KMS-11 (cell line): ENCODE measurements around the gene SPNS1.
A peak's percentile ranks its signal among the peaks of the same experiment; 100 is the strongest.

Experiments used
- H2AFZ ChIP-seq: fragments of 200-600 bp; sonication (generic); 2 replicates; pipeline ENCODE4 v1.6.1; 2016; ENCODE audit warnings: antibody characterized with exemption, mixed run types, low read depth
- H3K27ac ChIP-seq: fragments of 200-600 bp; sonication (generic); 2 replicates; pipeline ENCODE4 v1.6.1; 2016; ENCODE audit warnings: mild to moderate bottlenecking, mixed run types
- H3K27me3 ChIP-seq: fragments of 200-600 bp; sonication (generic); 2 replicates; pipeline ENCODE4 v1.6.1; 2017; ENCODE audit warnings: mild to moderate bottlenecking, low read depth, mixed run types, moderate library complexity; ENCODE audit not compliant: insufficient read depth
- H3K36me3 ChIP-seq: fragments of 200-600 bp; sonication (generic); 2 replicates; pipeline ENCODE4 v1.6.1; 2017; ENCODE audit warnings: mild to moderate bottlenecking, mixed run types; ENCODE audit not compliant: insufficient read depth
- H3K4me1 ChIP-seq: fragments of 200-600 bp; sonication (generic); 2 replicates; pipeline ENCODE4 v1.6.1; 2016; ENCODE audit warnings: mild to moderate bottlenecking, low read depth, mixed run types; ENCODE audit not compliant: poor library complexity, severe bottlenecking
- H3K4me2 ChIP-seq: fragments of 200-600 bp; sonication (generic); 2 replicates; pipeline ENCODE4 v1.7.0; 2016; ENCODE audit warnings: mild to moderate bottlenecking, mixed run types
- H3K4me3 ChIP-seq: fragments of 200-600 bp; sonication (generic); IDR thresholded peaks from 2 replicates; pipeline ENCODE4 v1.6.1; 2017; ENCODE audit warnings: low read depth, low read length, mixed read lengths; ENCODE audit not compliant: insufficient read depth
- H3K79me2 ChIP-seq: fragments of 200-600 bp; sonication (generic); 2 replicates; pipeline ENCODE4 v1.6.1; 2016; ENCODE audit warnings: low read depth, mixed run types; ENCODE audit not compliant: insufficient read depth
- H3K9ac ChIP-seq: fragments of 200-600 bp; sonication (generic); 2 replicates; pipeline ENCODE4 v1.6.1; 2016; ENCODE audit warnings: mild to moderate bottlenecking, mixed run types
- H4K20me1 ChIP-seq: fragments of 200-600 bp; sonication (generic); 2 replicates; pipeline ENCODE4 v1.6.1; 2016; ENCODE audit warnings: mild to moderate bottlenecking, mixed run types; ENCODE audit not compliant: insufficient read depth
- TF ChIP-seq, protein P1 (sequence below): fragments of 200-600 bp; sonication (generic); conservative IDR thresholded peaks from 2 replicates; pipeline ENCODE4 v1.6.1; 2017; ENCODE audit warnings: low read depth, mild to moderate bottlenecking, antibody characterized with exemption, low read length, moderate library complexity, mixed read lengths

Gene SPNS1

DNA sequence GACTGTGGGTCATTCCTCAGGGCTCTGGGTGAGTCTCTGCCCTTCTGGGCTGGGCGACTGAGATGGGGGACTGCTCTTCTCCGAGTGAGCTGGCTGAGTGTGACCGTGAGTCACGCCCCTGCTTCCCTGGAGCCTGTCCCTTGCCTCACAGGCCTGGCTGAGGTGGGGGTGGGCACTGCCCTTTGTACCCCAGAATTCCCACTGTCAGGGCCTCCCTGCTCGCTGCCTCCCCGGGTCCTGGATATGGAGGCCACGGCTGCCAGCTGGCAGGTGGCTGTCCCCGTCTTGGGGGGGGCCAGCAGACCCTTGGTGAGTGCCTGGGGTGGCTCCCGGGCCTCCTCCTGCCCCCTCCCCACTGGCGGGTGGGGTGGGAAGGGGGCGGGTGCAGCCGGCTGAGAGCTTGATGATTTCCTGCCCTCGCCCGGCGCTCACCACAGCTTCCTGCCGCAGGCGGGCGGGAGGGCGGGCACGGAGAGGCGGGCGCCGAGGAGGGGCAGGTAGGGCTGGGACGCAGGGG lies 10.1 kb downstream of the SPNS1 start, which contains the start of gene LAT:
Gene LAT (plus strand): TSS at position 434 of the 517 bp plus-strand sequence. CDS start 366 bp downstream, outside the sequence.
- TF ChIP-seq, protein P1, sequence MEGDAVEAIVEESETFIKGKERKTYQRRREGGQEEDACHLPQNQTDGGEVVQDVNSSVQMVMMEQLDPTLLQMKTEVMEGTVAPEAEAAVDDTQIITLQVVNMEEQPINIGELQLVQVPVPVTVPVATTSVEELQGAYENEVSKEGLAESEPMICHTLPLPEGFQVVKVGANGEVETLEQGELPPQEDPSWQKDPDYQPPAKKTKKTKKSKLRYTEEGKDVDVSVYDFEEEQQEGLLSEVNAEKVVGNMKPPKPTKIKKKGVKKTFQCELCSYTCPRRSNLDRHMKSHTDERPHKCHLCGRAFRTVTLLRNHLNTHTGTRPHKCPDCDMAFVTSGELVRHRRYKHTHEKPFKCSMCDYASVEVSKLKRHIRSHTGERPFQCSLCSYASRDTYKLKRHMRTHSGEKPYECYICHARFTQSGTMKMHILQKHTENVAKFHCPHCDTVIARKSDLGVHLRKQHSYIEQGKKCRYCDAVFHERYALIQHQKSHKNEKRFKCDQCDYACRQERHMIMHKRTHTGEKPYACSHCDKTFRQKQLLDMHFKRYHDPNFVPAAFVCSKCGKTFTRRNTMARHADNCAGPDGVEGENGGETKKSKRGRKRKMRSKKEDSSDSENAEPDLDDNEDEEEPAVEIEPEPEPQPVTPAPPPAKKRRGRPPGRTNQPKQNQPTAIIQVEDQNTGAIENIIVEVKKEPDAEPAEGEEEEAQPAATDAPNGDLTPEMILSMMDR, result no peak
- H3K4me1 ChIP-seq, result peaks cover 20% of the 10 kb centered on the region
- H3K4me2 ChIP-seq, result peak within 1 kb of the TSS; percentile 100
- H3K4me3 ChIP-seq, result no peak within 1 kb of the TSS
- H3K27me3 ChIP-seq, result no peaks in the 10 kb centered on the region
- H3K9ac ChIP-seq, result peak within 1 kb of the TSS; percentile 69; the same call in 1 of the 2 replicates
- no peaks in the 10 kb centered on the region for H3K36me3 ChIP-seq
- no peaks in the 10 kb centered on the region for H4K20me1 ChIP-seq
- peak within 1 kb of the TSS; percentile 97 for H2AFZ ChIP-seq
- H3K79me2 ChIP-seq, result no peaks in the 10 kb centered on the region; the same call in 1 of the 2 replicates
- H3K27ac ChIP-seq, result peak within 1 kb of the TSS; percentile 59

GRCh38 chr16:28985211-28986041 lies 10.8 kb downstream of the SPNS1 start:
- Histone ChIP-seq H3K4me1 (peaks cover 20% of the 10 kb centered on the region), H3K79me2 (no peaks in the 10 kb centered on the region; the same call in 1 of the 2 replicates), H3K27ac (no peak overlapping the region), H3K4me3 (no peak overlapping the region), H2AFZ (peak overlapping the region; percentile 97), H3K4me2 (peak overlapping the region; percentile 87), H4K20me1 (no peaks in the 10 kb centered on the region), H3K36me3 (no peaks in the 10 kb centered on the region), H3K9ac (peak overlapping the region; percentile 69; the same call in 1 of the 2 replicates), H3K27me3 (no peaks in the 10 kb centered on the region)
- TF ChIP-seq, protein P1, result no peak

DNA sequence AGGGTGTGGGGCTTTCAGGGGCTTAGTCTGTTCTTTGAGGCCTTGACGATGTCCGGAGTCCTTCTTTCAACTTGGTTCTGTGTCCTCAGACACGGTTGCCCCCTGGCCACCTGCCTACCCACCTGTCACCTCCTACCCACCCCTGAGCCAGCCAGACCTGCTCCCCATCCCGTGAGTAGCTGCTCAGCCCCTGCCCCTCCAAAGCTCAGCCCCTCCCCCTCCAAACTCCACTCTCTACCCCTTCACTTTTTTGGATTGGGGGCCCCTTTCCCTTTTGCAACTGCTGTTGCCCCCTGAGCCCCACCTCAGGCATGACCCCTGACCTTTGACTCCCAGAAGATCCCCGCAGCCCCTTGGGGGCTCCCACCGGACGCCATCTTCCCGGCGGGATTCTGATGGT lies 11.5 kb downstream of the SPNS1 start:
- Histone ChIP-seq H2AFZ (no peak overlapping the region), H3K4me2 (peak overlapping the region; percentile 87; the same call in 1 of the 2 replicates), H3K4me1 (peaks cover 20% of the 10 kb centered on the region), H3K36me3 (no peaks in the 10 kb centered on the region), H3K27me3 (no peaks in the 10 kb centered on the region), H4K20me1 (no peaks in the 10 kb centered on the region), H3K27ac (no peak overlapping the region), H3K9ac (no peak overlapping the region), H3K4me3 (no peak overlapping the region), H3K79me2 (no peaks in the 10 kb centered on the region; the same call in 1 of the 2 replicates)
- TF ChIP-seq, protein P1, result no peak

- H3K27ac ChIP-seq, result no peak overlapping the region
- no peaks in the 10 kb centered on the region for H3K36me3 ChIP-seq
- no peak overlapping the region for H2AFZ ChIP-seq
- H4K20me1 ChIP-seq, result no peaks in the 10 kb centered on the region
- no peak overlapping the region for H3K4me2 ChIP-seq
- H3K9ac ChIP-seq, result no peak overlapping the region
- H3K4me1 ChIP-seq, result peaks cover 20% of the 10 kb centered on the region
- H3K79me2 ChIP-seq, result no peaks in the 10 kb centered on the region; the same call in 1 of the 2 replicates
- no peak overlapping the region for H3K4me3 ChIP-seq
- TF ChIP-seq, protein P1, result no peak
- H3K27me3 ChIP-seq, result no peaks in the 10 kb centered on the region
Observed at GRCh38 chr16:28986492-28986891, 11.9 kb downstream of the SPNS1 start.
